GM12878 (cell line): ENCODE data around the gene DUOXA2. TPM values are rescaled to one million over a fixed set of nuclear protein-coding genes. Genes with fewer than 3 reads are reported as not detected.

Experiments
- ATAC-seq: fragments of 200-7000 bp; cut with Tn5 transposase; 3 replicates; pipeline ENCODE4 v1.9.1; 2020; ENCODE audit warnings: mild to moderate bottlenecking, moderate library complexity
- BruUV-seq: library from RNA; stranded (reverse); fragments of 400-500 nt; replicated peaks from 2 replicates; lab custom pipeline; 2021; lab: Mats Ljungman, UMichigan
- CTCF ChIA-PET: fragments of 300-600 bp; sonication (Branson Sonifier 250); formaldehyde crosslinking; extraction: SDS; loops from one replicate; lab custom pipeline; 2021; ENCODE audit warnings: inconsistent platforms; lab: Yijun Ruan, JAX
- POLR2A ChIA-PET: fragments of 350-600 bp; formaldehyde crosslinking; extraction: SDS; loops from one replicate; lab custom pipeline; 2021; ENCODE audit warnings: inconsistent platforms; lab: Charles Lee
- RAD21 ChIA-PET: fragments of 300-600 bp; sonication (Branson Sonifier 250); formaldehyde crosslinking; loops from one replicate; lab custom pipeline; 2023; ENCODE audit warnings: antibody characterized with exemption; ENCODE audit not compliant: unreplicated experiment; lab: Charles Lee
- SMC1A ChIA-PET: fragments of 300-600 bp; sonication (Branson Sonifier 250); formaldehyde crosslinking; loops from one replicate; lab custom pipeline; 2023; ENCODE audit not compliant: unreplicated experiment, uncharacterized antibody; lab: Charles Lee
- DNase-seq: peaks from one replicate; pipeline ENCODE4 v3.0.0-alpha.2; 2011; ENCODE audit warnings: low read depth, low spot score
- FAIRE-seq: peaks from 3 replicates; lab custom pipeline; 2011; peaks lifted over from hg19 to GRCh38; lab: Jason Lieb, UNC
- H2AFZ ChIP-seq: 2 replicates; pipeline ENCODE4 v1.6.0; 2011; ENCODE audit warnings: low read depth, low read length, control low read depth; ENCODE audit not compliant: control insufficient read depth
- H3K27ac ChIP-seq: 2 replicates; pipeline ENCODE4 v1.5.1; 2011; ENCODE audit warnings: control low read depth; ENCODE audit not compliant: control insufficient read depth, insufficient read depth
- H3K27me3 ChIP-seq, 2 experiments: replicated peaks in 1 of 2; 2 replicates each; pipeline versions ENCODE4 v1.6.0 to v1.6.1; 2011; ENCODE audit warnings: low read length in 1 of 2; ENCODE audit not compliant: control insufficient read depth in 2 of 2, insufficient read depth in 2 of 2
- H3K36me3 ChIP-seq, 2 experiments: 2 replicates each; pipeline ENCODE4 v1.5.1; 2011; ENCODE audit warnings: low read length in 1 of 2; ENCODE audit not compliant: control insufficient read depth in 2 of 2, insufficient read depth in 2 of 2
- H3K4me1 ChIP-seq: 2 replicates; pipeline ENCODE4 v1.6.1; 2011; ENCODE audit warnings: mild to moderate bottlenecking, low read length, moderate library complexity, mixed read lengths; ENCODE audit not compliant: control insufficient read depth, insufficient read depth
- H3K4me2 ChIP-seq: 2 replicates; pipeline ENCODE4 v1.6.0; 2011; ENCODE audit warnings: control low read depth; ENCODE audit not compliant: control insufficient read depth, insufficient read depth
- H3K4me3 ChIP-seq: fragments of 200-600 bp; sonication (generic); 2 replicates; pipeline ENCODE4 v1.5.1; 2016
- H3K79me2 ChIP-seq: 2 replicates; pipeline ENCODE4 v1.6.0; 2011; ENCODE audit warnings: low read length; ENCODE audit not compliant: control insufficient read depth, insufficient read depth
- H3K9ac ChIP-seq: 2 replicates; pipeline ENCODE4 v1.8.0; 2011; ENCODE audit warnings: low read length, control low read depth, mixed read lengths; ENCODE audit not compliant: control insufficient read depth, insufficient read depth
- H3K9me3 ChIP-seq: replicated peaks from 3 replicates; pipeline ENCODE4 v1.5.1; 2011; ENCODE audit warnings: mild to moderate bottlenecking, low read length; ENCODE audit not compliant: control insufficient read depth, insufficient read depth
- H4K20me1 ChIP-seq: 2 replicates; pipeline ENCODE4 v1.6.0; 2011; ENCODE audit not compliant: control insufficient read depth, insufficient read depth
- CREM ChIP-seq: IDR thresholded peaks from 2 replicates; pipeline ENCODE4 v1.6.1; 2014; ENCODE audit warnings: antibody characterized with exemption, low read depth
- FOXK2 ChIP-seq: fragments of 450-650 bp; IDR thresholded peaks from 2 replicates; pipeline ENCODE4 v1.6.1; 2017; ENCODE audit warnings: mild to moderate bottlenecking, moderate library complexity
- KAT2A ChIP-seq: conservative IDR thresholded peaks from 2 replicates; pipeline ENCODE4 v1.6.1; 2011; ENCODE audit warnings: low read depth, low read length; ENCODE audit not compliant: control insufficient read depth
- KDM1A ChIP-seq: fragments of 200-600 bp; sonication (generic); IDR thresholded peaks from 2 replicates; pipeline ENCODE4 v1.6.1; 2016; ENCODE audit warnings: borderline replicate concordance
- MEF2A ChIP-seq: IDR thresholded peaks from 2 replicates; pipeline ENCODE4 v1.6.1; 2011; ENCODE audit warnings: low read depth, mild to moderate bottlenecking, low read length, moderate library complexity; ENCODE audit not compliant: insufficient read depth
- NRF1 ChIP-seq: conservative IDR thresholded peaks from 2 replicates; pipeline ENCODE4 v1.6.1; 2011; ENCODE audit warnings: mild to moderate bottlenecking, low read depth, low read length, improper control_type of control experiment
- POU2F2 ChIP-seq: IDR thresholded peaks from 3 replicates; pipeline ENCODE4 v1.6.1; 2011; ENCODE audit warnings: low read depth, mild to moderate bottlenecking, low read length, borderline replicate concordance
- RBBP5 ChIP-seq: fragments of 200-600 bp; sonication (generic); conservative IDR thresholded peaks from 2 replicates; pipeline ENCODE4 v1.6.1; 2016
- SP1 ChIP-seq: IDR thresholded peaks from one replicate; pipeline ENCODE4 v1.6.1; 2011; ENCODE audit warnings: low read depth, low read length
- SREBF2 ChIP-seq: IDR thresholded peaks from 2 replicates; pipeline ENCODE4 v1.6.1; 2012; ENCODE audit warnings: mild to moderate bottlenecking, low read length
- ZBED1 ChIP-seq: IDR thresholded peaks from 2 replicates; pipeline ENCODE4 v1.6.1; 2016; ENCODE audit warnings: borderline replicate concordance
- ZNF207 ChIP-seq: fragments of 450-650 bp; IDR thresholded peaks from 2 replicates; pipeline ENCODE4 v1.6.1; 2014; ENCODE audit warnings: antibody characterized with exemption, mild to moderate bottlenecking, borderline replicate concordance
- ZNF217 ChIP-seq: fragments of 450-650 bp; IDR thresholded peaks from 2 replicates; pipeline ENCODE4 v1.6.1; 2017; ENCODE audit warnings: antibody characterized with exemption, mild to moderate bottlenecking
- ZNF24 ChIP-seq: fragments of 450-650 bp; IDR thresholded peaks from 2 replicates; pipeline ENCODE4 v1.6.1; 2017; ENCODE audit warnings: antibody characterized with exemption, mild to moderate bottlenecking
- ZSCAN29 ChIP-seq: fragments of 450-650 bp; IDR thresholded peaks from 2 replicates; pipeline ENCODE4 v1.6.1; 2017; ENCODE audit warnings: mild to moderate bottlenecking, moderate library complexity
- WGBS: methylation state at CpG from one replicate; pipeline ENCODE4 v1.1.6; 2016; ENCODE audit warnings: low lambda C conversion rate; ENCODE audit not compliant: insufficient replicate concordance, insufficient coverage; ENCODE audit errors: missing lambda C conversion rate; 5-methylcytosine and 5-hydroxymethylcytosine counted together
- in situ Hi-C: fragments of 300-500 bp; cut with MboI; formaldehyde crosslinking; loops from 9 replicates; pipeline ENCODE4 v1.14.3; 2018; ENCODE audit warnings: mixed read lengths
- intact Hi-C: fragments of 100-400 bp; cut with micrococcal nuclease; formaldehyde crosslinking; loops from one replicate; pipeline ENCODE4 v1.14.2; 2022; ENCODE audit not compliant: unreplicated experiment
- polyA plus RNA-seq, 11 experiments: library from polyadenylated mRNA; depleted of rRNA in 4 of 11; unstranded in 6 of 11; stranded (reverse) in 5 of 11; fragments of >200 nt; fragmentation: Nextera tagmentation in 4 of 11; fragmentation: Illumina TruSeq in 1 of 11; extraction: Ambion mirVana in 4 of 11; extraction: Trizol in 1 of 11; gene quantifications; 1 replicate in 1 of 11; 2 replicates in 10 of 11; pipeline versions ENCODE4 v1.2.1 to v1.2.3, GENCODE V29; 2011 to 2016; ENCODE audit warnings: inconsistent platforms in 2 of 11, missing spikeins in 2 of 11, low read depth in 1 of 11
- total RNA-seq, 4 experiments: library from RNA; depleted of rRNA in 3 of 4; stranded (reverse); fragments of >200 nt in 3 of 4; fragmentation: Illumina TruSeq in 1 of 4; extraction: Trizol in 1 of 4; gene quantifications; 2 replicates each; pipeline versions ENCODE4 v1.2.1 to v1.2.3, GENCODE V29; 2013 to 2021
- TF ChIP-seq, protein P1 (sequence below): fragments of 450-650 bp; IDR thresholded peaks from 2 replicates; pipeline ENCODE4 v1.6.1; 2016; ENCODE audit warnings: mild to moderate bottlenecking
- TF ChIP-seq, protein P2 (sequence below): fragments of 450-650 bp; IDR thresholded peaks from 2 replicates; pipeline ENCODE4 v1.6.1; 2017; ENCODE audit warnings: antibody characterized with exemption, mild to moderate bottlenecking, moderate library complexity

DUOXA2 gene
- total and polyA plus RNA-seq, 10 of the 15 experiments (the other 5 are each of a cell fraction or from before 2014, with no cell fraction given) = not detected

DNA sequence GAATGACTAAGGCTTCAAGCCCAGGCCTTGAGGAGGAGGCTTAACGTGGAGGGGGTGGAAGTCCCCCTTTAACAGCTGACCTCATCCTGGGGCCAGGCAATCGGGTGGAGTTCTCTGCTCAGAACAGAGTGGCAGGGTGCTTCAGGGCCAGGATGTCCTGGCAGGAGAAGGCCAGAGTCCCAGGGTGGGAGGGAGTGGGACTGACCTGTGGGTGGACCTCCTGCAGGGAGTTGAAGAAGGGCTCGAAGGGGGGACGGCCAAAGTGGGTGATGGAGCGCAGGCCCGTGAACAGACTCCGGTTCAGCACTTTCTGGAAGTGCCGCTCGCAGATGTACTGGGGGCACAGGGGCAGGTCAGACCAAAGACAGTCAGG is 19.8 kb upstream of the DUOXA2 start:
- no peaks in the 10 kb centered on the region for H3K36me3 ChIP-seq
- BruUV-seq = no TSS peak
- no peak overlapping the region for H3K27ac ChIP-seq
- H3K9me3 ChIP-seq = no peaks in the 10 kb centered on the region
- no peaks in the 10 kb centered on the region for H4K20me1 ChIP-seq
- ChIA-PET SMC1A (no interaction called here), RAD21 (no interaction called here), CTCF (no interaction called here), POLR2A (interaction anchor here (1.0 kb wide), 1 partner anchor 11 kb away, joined by 3 read pairs; no protein-coding TSS in a partner anchor)
- no peak overlapping the region for H2AFZ ChIP-seq
- H3K27me3 ChIP-seq = no peaks in the 10 kb centered on the region; a peak in 2 of 4 replicates
- intact Hi-C loops (no loop called here), in situ Hi-C loops (no loop called here)
- no peak overlapping the region for H3K4me2 ChIP-seq
- 0% methylated on average over 4 of the region's 9 CpGs for WGBS
- ATAC-seq (no peak), DNase-seq (no peak), FAIRE-seq (no peak)
- no peak overlapping the region for H3K4me3 ChIP-seq
- no peaks in the 10 kb centered on the region for H3K4me1 ChIP-seq
- H3K79me2 ChIP-seq = no peaks in the 10 kb centered on the region
- no peak overlapping the region for H3K9ac ChIP-seq
- no peak for TF ChIP-seq ZSCAN29
- TF ChIP-seq SP1 = no peak
- no peak for TF ChIP-seq FOXK2
- no peak for TF ChIP-seq ZNF207
- TF ChIP-seq POU2F2 = no peak
- no peak for TF ChIP-seq CREM
- TF ChIP-seq, protein P1, sequence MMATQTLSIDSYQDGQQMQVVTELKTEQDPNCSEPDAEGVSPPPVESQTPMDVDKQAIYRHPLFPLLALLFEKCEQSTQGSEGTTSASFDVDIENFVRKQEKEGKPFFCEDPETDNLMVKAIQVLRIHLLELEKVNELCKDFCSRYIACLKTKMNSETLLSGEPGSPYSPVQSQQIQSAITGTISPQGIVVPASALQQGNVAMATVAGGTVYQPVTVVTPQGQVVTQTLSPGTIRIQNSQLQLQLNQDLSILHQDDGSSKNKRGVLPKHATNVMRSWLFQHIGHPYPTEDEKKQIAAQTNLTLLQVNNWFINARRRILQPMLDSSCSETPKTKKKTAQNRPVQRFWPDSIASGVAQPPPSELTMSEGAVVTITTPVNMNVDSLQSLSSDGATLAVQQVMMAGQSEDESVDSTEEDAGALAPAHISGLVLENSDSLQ = no peak
- TF ChIP-seq KDM1A = no peak
- TF ChIP-seq RBBP5 = no peak

DNA sequence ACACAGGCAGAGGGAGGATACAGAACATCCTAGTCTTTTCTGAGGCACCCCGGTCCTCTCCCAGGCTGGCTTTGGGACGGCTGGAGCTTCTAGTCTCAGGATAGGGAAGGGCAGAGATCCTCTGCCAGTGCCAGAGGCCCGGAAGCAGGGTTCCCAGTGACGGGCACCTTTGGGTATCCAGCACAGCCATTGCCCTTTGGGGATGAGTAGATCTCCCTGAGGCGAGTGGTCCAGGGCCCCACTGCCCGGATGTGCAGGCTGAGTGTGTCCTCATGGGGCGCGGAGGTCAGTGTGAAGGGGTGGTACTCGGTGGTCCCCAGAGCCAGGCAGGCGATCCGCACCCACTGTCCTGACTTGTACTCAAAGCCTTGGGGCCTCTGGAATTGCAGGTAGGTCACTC is 18.5 kb upstream of the DUOXA2 start:
- Histone ChIP-seq H3K27me3 (no peaks in the 10 kb centered on the region; a peak in 2 of 4 replicates), H4K20me1 (no peaks in the 10 kb centered on the region), H3K79me2 (no peaks in the 10 kb centered on the region), H3K4me3 (no peak overlapping the region), H3K36me3 (no peaks in the 10 kb centered on the region), H2AFZ (no peak overlapping the region), H3K4me1 (no peaks in the 10 kb centered on the region), H3K27ac (no peak overlapping the region), H3K9me3 (no peaks in the 10 kb centered on the region), H3K9ac (no peak overlapping the region), H3K4me2 (no peak overlapping the region)
- intact Hi-C loops = no loop called here
- ChIA-PET SMC1A (no interaction called here), CTCF (no interaction called here), RAD21 (no interaction called here), POLR2A (no interaction called here)
- 46% methylated on average over 11 of the region's 11 CpGs for WGBS
- ATAC-seq (no peak), FAIRE-seq (no peak), DNase-seq (no peak)
- no TSS peak for BruUV-seq
- TF ChIP-seq KAT2A (no peak), ZBED1 (no peak), ZNF24 (no peak), ZNF217 (no peak), SREBF2 (no peak), NRF1 (no peak), MEF2A (no peak)
- TF ChIP-seq, protein P2, sequence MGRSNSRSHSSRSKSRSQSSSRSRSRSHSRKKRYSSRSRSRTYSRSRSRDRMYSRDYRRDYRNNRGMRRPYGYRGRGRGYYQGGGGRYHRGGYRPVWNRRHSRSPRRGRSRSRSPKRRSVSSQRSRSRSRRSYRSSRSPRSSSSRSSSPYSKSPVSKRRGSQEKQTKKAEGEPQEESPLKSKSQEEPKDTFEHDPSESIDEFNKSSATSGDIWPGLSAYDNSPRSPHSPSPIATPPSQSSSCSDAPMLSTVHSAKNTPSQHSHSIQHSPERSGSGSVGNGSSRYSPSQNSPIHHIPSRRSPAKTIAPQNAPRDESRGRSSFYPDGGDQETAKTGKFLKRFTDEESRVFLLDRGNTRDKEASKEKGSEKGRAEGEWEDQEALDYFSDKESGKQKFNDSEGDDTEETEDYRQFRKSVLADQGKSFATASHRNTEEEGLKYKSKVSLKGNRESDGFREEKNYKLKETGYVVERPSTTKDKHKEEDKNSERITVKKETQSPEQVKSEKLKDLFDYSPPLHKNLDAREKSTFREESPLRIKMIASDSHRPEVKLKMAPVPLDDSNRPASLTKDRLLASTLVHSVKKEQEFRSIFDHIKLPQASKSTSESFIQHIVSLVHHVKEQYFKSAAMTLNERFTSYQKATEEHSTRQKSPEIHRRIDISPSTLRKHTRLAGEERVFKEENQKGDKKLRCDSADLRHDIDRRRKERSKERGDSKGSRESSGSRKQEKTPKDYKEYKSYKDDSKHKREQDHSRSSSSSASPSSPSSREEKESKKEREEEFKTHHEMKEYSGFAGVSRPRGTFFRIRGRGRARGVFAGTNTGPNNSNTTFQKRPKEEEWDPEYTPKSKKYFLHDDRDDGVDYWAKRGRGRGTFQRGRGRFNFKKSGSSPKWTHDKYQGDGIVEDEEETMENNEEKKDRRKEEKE = no peak
- in situ Hi-C loops = no loop called here
